Stimulated activated CD8-positive, alpha-beta memory T cell treated with anti-CD3 and anti-CD28 coated beads, Interleukin-12 subunit alpha, Interleukin-12 subunit beta, amount 100 ng/mL, for 24 hours (primary cell): ENCODE data around the gene HSPA4.
"Not testable (repeated sequence)": the region's sequence is repeated elsewhere in the genome, so short reads cannot be mapped to it uniquely, and the experiment has no call there.

Experiments used
- DNase-seq: peaks from one replicate; pipeline ENCODE4 v3.0.0-alpha.2; 2020; ENCODE audit errors: extremely low read depth

Gene HSPA4

GRCh38 chr5:133051542-133052316, at the start of gene HSPA4:
Gene HSPA4, plus strand, starts transcription at chr5:133052013. Its CDS starts 238 bp downstream, at chr5:133052251.
- DNase-seq, result peak; percentile 95

- no peak for DNase-seq
Observed at GRCh38 chr5:133006653-133007052, 45.2 kb upstream of the HSPA4 start.

- DNase-seq, result not testable (repeated sequence)
Observed at GRCh38 chr5:133008455-133008854, 43.4 kb upstream of the HSPA4 start.

GRCh38 chr5:133015466-133015865, 36.3 kb upstream of the HSPA4 start:
- no peak for DNase-seq

GRCh38 chr5:133017964-133018363, 33.8 kb upstream of the HSPA4 start:
- no peak for DNase-seq

GRCh38 chr5:133019471-133019870, 32.3 kb upstream of the HSPA4 start:
- not testable (repeated sequence) for DNase-seq

- DNase-seq, result peak; percentile 74
Observed at GRCh38 chr5:133025804-133026663, 25.8 kb upstream of the HSPA4 start, which contains the start of gene ZCCHC10. Gene ZCCHC10, minus strand, starts transcription at chr5:133026549. Its CDS starts 12 bp downstream, at chr5:133026537.

GRCh38 chr5:133026664-133027153, 25.1 kb upstream of the HSPA4 start:
- no peak for DNase-seq

GRCh38 chr5:133029416-133029815, 22.4 kb upstream of the HSPA4 start:
- DNase-seq, result no peak

GRCh38 chr5:133030343-133031005, 21.3 kb upstream of the HSPA4 start:
- no peak for DNase-seq

GRCh38 chr5:133032852-133033742, 18.7 kb upstream of the HSPA4 start:
- no peak for DNase-seq

GRCh38 chr5:133034064-133034463, 17.7 kb upstream of the HSPA4 start:
- DNase-seq, result no peak

- no peak for DNase-seq
Observed at GRCh38 chr5:133035224-133035623, 16.6 kb upstream of the HSPA4 start.

- not testable (repeated sequence) for DNase-seq
Observed at GRCh38 chr5:133036677-133037076, 15.1 kb upstream of the HSPA4 start.

- DNase-seq, result no peak
Observed at GRCh38 chr5:133041157-133041784, 10.5 kb upstream of the HSPA4 start.

GRCh38 chr5:133041910-133042309, 9.9 kb upstream of the HSPA4 start:
- DNase-seq, result no peak

GRCh38 chr5:133046560-133046959, 5.3 kb upstream of the HSPA4 start:
- not testable (repeated sequence) for DNase-seq

- DNase-seq, result no peak
Observed at GRCh38 chr5:133047404-133047803, 4.4 kb upstream of the HSPA4 start.

- DNase-seq, result no peak
Observed at GRCh38 chr5:133048993-133049725, 2.7 kb upstream of the HSPA4 start.

GRCh38 chr5:133049726-133050048, 2.1 kb upstream of the HSPA4 start:
- DNase-seq, result no peak
